IMR-90 (cell line): Measurements from ENCODE around the gene ARHGAP32. TPM values are rescaled to one million over a fixed set of nuclear protein-coding genes. Genes with fewer than 3 reads are reported as not detected.

Source experiments
- ATAC-seq: fragments of 200-7000 bp; cut with Tn5 transposase; 2 replicates; pipeline ENCODE4 v1.9.1; 2020; ENCODE audit warnings: low read depth, mild to moderate bottlenecking, moderate library complexity
- BruUV-seq: library from RNA; stranded (reverse); fragments of 400-500 nt; replicated peaks from 2 replicates; lab custom pipeline; 2021; lab: Mats Ljungman, UMichigan
- CTCF ChIA-PET: fragments of 300-600 bp; formaldehyde crosslinking; extraction: SDS; loops from one replicate; lab custom pipeline; 2021; ENCODE audit warnings: antibody characterized with exemption; lab: Yijun Ruan, JAX
- POLR2A ChIA-PET: fragments of 300-600 bp; sonication (Branson Sonifier 250); formaldehyde crosslinking; loops from one replicate; lab custom pipeline; 2022; ENCODE audit warnings: antibody characterized with exemption; ENCODE audit not compliant: unreplicated experiment; lab: Charles Lee
- DNase-seq: peaks from one replicate; pipeline ENCODE4 v3.0.0; 2013
- H2AFZ ChIP-seq: replicated peaks from 2 replicates; pipeline ENCODE3; 2013; ENCODE audit warnings: low read length, mild to moderate bottlenecking; ENCODE audit not compliant: poor library complexity
- H2AK5ac ChIP-seq: 2 replicates; pipeline ENCODE4 v1.6.1; 2013; ENCODE audit warnings: low read depth, low read length, inconsistent platforms
- H2AK9ac ChIP-seq: replicated peaks from 2 replicates; pipeline ENCODE3; 2013; ENCODE audit warnings: mild to moderate bottlenecking, low read depth, low read length, moderate library complexity; ENCODE audit not compliant: poor library complexity
- H2BK120ac ChIP-seq: 2 replicates; pipeline ENCODE4 v1.6.1; 2013; ENCODE audit warnings: low read depth, low read length, inconsistent platforms
- H2BK15ac ChIP-seq: 3 replicates; pipeline ENCODE4 v1.6.1; 2013; ENCODE audit warnings: low read depth, low read length, inconsistent platforms
- H2BK20ac ChIP-seq: 2 replicates; pipeline ENCODE4 v1.6.1; 2013; ENCODE audit warnings: low read depth, mild to moderate bottlenecking, inconsistent platforms, low read length, moderate library complexity
- H2BK5ac ChIP-seq: 2 replicates; pipeline ENCODE4 v1.6.1; 2013; ENCODE audit warnings: mild to moderate bottlenecking, low read depth, low read length, inconsistent platforms; ENCODE audit not compliant: poor library complexity, severe bottlenecking
- H3K14ac ChIP-seq: replicated peaks from 2 replicates; pipeline ENCODE4 v1.6.1; 2013; ENCODE audit warnings: low read depth, low read length, inconsistent platforms
- H3K18ac ChIP-seq: 2 replicates; pipeline ENCODE4 v1.6.1; 2013; ENCODE audit warnings: low read depth, low read length, control low read depth
- H3K23ac ChIP-seq: 2 replicates; pipeline ENCODE4 v1.6.1; 2013; ENCODE audit warnings: low read depth, low read length, inconsistent platforms
- H3K27ac ChIP-seq: 2 replicates; pipeline ENCODE4 v1.5.1; 2013; ENCODE audit warnings: mild to moderate bottlenecking, control low read depth, low read length; ENCODE audit not compliant: insufficient read depth
- H3K27me3 ChIP-seq: 2 replicates; pipeline ENCODE4 v1.6.1; 2013; ENCODE audit warnings: low read length; ENCODE audit not compliant: control insufficient read depth, insufficient read depth
- H3K36me3 ChIP-seq: 2 replicates; pipeline ENCODE4 v1.6.1; 2013; ENCODE audit warnings: low read length, mixed read lengths; ENCODE audit not compliant: control insufficient read depth, insufficient read depth
- H3K4ac ChIP-seq: 2 replicates; pipeline ENCODE4 v1.6.1; 2013; ENCODE audit warnings: low read depth, low read length, inconsistent platforms
- H3K4me1 ChIP-seq: 2 replicates; pipeline ENCODE4 v1.6.1; 2013; ENCODE audit warnings: low read length, mixed read lengths; ENCODE audit not compliant: control insufficient read depth, insufficient read depth
- H3K4me2 ChIP-seq: 2 replicates; pipeline ENCODE4 v1.6.1; 2013; ENCODE audit warnings: low read depth, mild to moderate bottlenecking, control low read depth, low read length, moderate library complexity
- H3K4me3 ChIP-seq: 2 replicates; pipeline ENCODE4 v1.5.1; 2013; ENCODE audit warnings: low read depth, mild to moderate bottlenecking, control low read depth, low read length, moderate library complexity; ENCODE audit not compliant: insufficient read depth
- H3K56ac ChIP-seq: 2 replicates; pipeline ENCODE4 v1.6.1; 2013; ENCODE audit warnings: low read length, inconsistent platforms; ENCODE audit not compliant: insufficient read depth; ENCODE audit errors: extremely low read depth
- H3K79me1 ChIP-seq, 2 experiments: 2 replicates each; pipeline ENCODE4 v1.6.1; 2013; ENCODE audit warnings: low read length in 2 of 2, inconsistent platforms in 1 of 2, low read depth in 1 of 2
- H3K9ac ChIP-seq: 2 replicates; pipeline ENCODE4 v1.6.1; 2013; ENCODE audit warnings: low read depth, low read length, control low read depth
- H3K9me1 ChIP-seq: 2 replicates; pipeline ENCODE4 v1.6.1; 2013; ENCODE audit warnings: low read length, inconsistent platforms; ENCODE audit not compliant: insufficient read depth
- H3K9me3 ChIP-seq: 2 replicates; pipeline ENCODE4 v1.6.1; 2013; ENCODE audit warnings: low read length; ENCODE audit not compliant: control insufficient read depth, insufficient read depth
- H4K20me1 ChIP-seq: 2 replicates; pipeline ENCODE4 v1.6.1; 2013; ENCODE audit warnings: low read length, inconsistent platforms; ENCODE audit not compliant: insufficient read depth
- H4K5ac ChIP-seq: 2 replicates; pipeline ENCODE4 v1.6.1; 2013; ENCODE audit warnings: mild to moderate bottlenecking, low read depth, low read length, control low read depth
- H4K8ac ChIP-seq, 2 experiments: 2 replicates each; pipeline ENCODE4 v1.6.1; 2013; ENCODE audit warnings: low read depth in 2 of 2, low read length in 2 of 2, control low read depth in 1 of 2, inconsistent platforms in 1 of 2
- H4K91ac ChIP-seq: 2 replicates; pipeline ENCODE4 v1.6.1; 2013; ENCODE audit warnings: low read depth, low read length, inconsistent platforms; ENCODE audit not compliant: insufficient read depth
- BHLHE40 ChIP-seq: fragments of 150-350 bp; IDR thresholded peaks from 2 replicates; pipeline ENCODE4 v1.6.1; 2016; ENCODE audit warnings: mild to moderate bottlenecking, low read depth, low read length
- CEBPB ChIP-seq: IDR thresholded peaks from 2 replicates; pipeline ENCODE4 v1.6.1; 2012; ENCODE audit warnings: low read depth, low read length, improper control_type of control experiment
- CHD1 ChIP-seq: IDR thresholded peaks from 2 replicates; pipeline ENCODE4 v1.6.1; 2012; ENCODE audit warnings: low read depth, low read length, improper control_type of control experiment
- CTCF ChIP-seq: conservative IDR thresholded peaks from 2 replicates; pipeline ENCODE4 v1.5.1; 2012; ENCODE audit warnings: mild to moderate bottlenecking, low read depth, low read length, improper control_type of control experiment
- ELK1 ChIP-seq: fragments of 150-350 bp; IDR thresholded peaks from 2 replicates; pipeline ENCODE4 v1.6.1; 2016; ENCODE audit warnings: low read depth, mild to moderate bottlenecking, low read length, moderate library complexity, borderline replicate concordance
- FOS ChIP-seq: fragments of 150-350 bp; IDR thresholded peaks from 2 replicates; pipeline ENCODE4 v1.6.1; 2016; ENCODE audit warnings: low read depth, low read length
- MAFK ChIP-seq: IDR thresholded peaks from 2 replicates; pipeline ENCODE4 v1.6.1; 2012; ENCODE audit warnings: low read depth, low read length, improper control_type of control experiment
- MAZ ChIP-seq: IDR thresholded peaks from 2 replicates; pipeline ENCODE4 v1.6.1; 2012; ENCODE audit warnings: low read depth, mild to moderate bottlenecking, low read length, improper control_type of control experiment, moderate library complexity, borderline replicate concordance
- MXI1 ChIP-seq: IDR thresholded peaks from 2 replicates; pipeline ENCODE4 v1.6.1; 2012; ENCODE audit warnings: low read depth, mild to moderate bottlenecking, low read length, moderate library complexity, borderline replicate concordance
- NFE2L2 ChIP-seq: fragments of 150-350 bp; IDR thresholded peaks from 2 replicates; pipeline ENCODE4 v1.6.1; 2016; ENCODE audit warnings: low read depth, mild to moderate bottlenecking, low read length
- POLR2A ChIP-seq: IDR thresholded peaks from 2 replicates; pipeline ENCODE4 v1.6.1; 2012; ENCODE audit warnings: mild to moderate bottlenecking, low read depth, low read length
- RAD21 ChIP-seq: IDR thresholded peaks from 2 replicates; pipeline ENCODE4 v1.6.1; 2012; ENCODE audit warnings: low read length, improper control_type of control experiment
- RCOR1 ChIP-seq: IDR thresholded peaks from 2 replicates; pipeline ENCODE4 v1.6.1; 2012; ENCODE audit warnings: mild to moderate bottlenecking, low read length, improper control_type of control experiment; ENCODE audit not compliant: insufficient replicate concordance
- RFX5 ChIP-seq: IDR thresholded peaks from 2 replicates; pipeline ENCODE4 v1.8.0; 2012; ENCODE audit warnings: low read depth, mild to moderate bottlenecking, low read length, moderate library complexity
- SMC3 ChIP-seq: fragments of 150-350 bp; IDR thresholded peaks from 2 replicates; pipeline ENCODE4 v1.6.1; 2016; ENCODE audit warnings: low read depth, mild to moderate bottlenecking, antibody characterized with exemption, low read length, moderate library complexity
- USF2 ChIP-seq: fragments of 150-350 bp; IDR thresholded peaks from 2 replicates; pipeline ENCODE4 v1.6.1; 2017; ENCODE audit warnings: mild to moderate bottlenecking, antibody characterized with exemption, low read length, low read depth
- WGBS, 2 experiments: methylation state at CpG; one replicate each; pipeline versions ENCODE4 v1.1.5 to v1.1.7; 2013; ENCODE audit warnings: missing lambda C conversion rate in 2 of 2; ENCODE audit not compliant: insufficient read length in 1 of 2; ENCODE audit errors: extremely low coverage in 2 of 2; 5-methylcytosine and 5-hydroxymethylcytosine counted together
- dilution Hi-C: fragments of 300-500 bp; cut with HindIII; formaldehyde crosslinking; loops from one replicate; pipeline ENCODE4 v1.14.3; 2018; ENCODE audit warnings: low sequenced_read_pairs; ENCODE audit not compliant: unreplicated experiment
- in situ Hi-C: fragments of 300-500 bp; cut with MboI; formaldehyde crosslinking; loops from 3 replicates; pipeline ENCODE4 v1.14.3; 2019; ENCODE audit warnings: low sequenced_read_pairs, inconsistent platforms, mixed read lengths
- intact Hi-C: fragments of 100-400 bp; cut with micrococcal nuclease; formaldehyde crosslinking; loops from 2 replicates; pipeline ENCODE4 v1.10.0; 2022
- polyA plus RNA-seq, 3 experiments: library from polyadenylated mRNA; depleted of rRNA; stranded (reverse); fragments of >200 nt; gene quantifications; 2 replicates each; pipeline ENCODE4 v1.2.3, GENCODE V29; 2012; ENCODE audit warnings: low replicate concordance in 1 of 3
- total RNA-seq: library from RNA; depleted of rRNA; stranded (reverse); fragments of >200 nt; gene quantifications from 2 replicates; pipeline ENCODE4 v1.2.3, GENCODE V29; 2012

The ARHGAP32 gene
- total and polyA plus RNA-seq, 2 of the 4 experiments (the other 2 are of a cell fraction) = 4.1 to 8.4 TPM

- DNase-seq = no peak
Measured at GRCh38 chr11:128927683-128928336, 264.3 kb downstream of the ARHGAP32 start.

More at GRCh38 chr11:128927683-128928336, 264.3 kb downstream of the ARHGAP32 start:
- H3K4ac ChIP-seq = no peak overlapping the region
- no peak for TF ChIP-seq SMC3
- TF ChIP-seq USF2 = no peak
- TF ChIP-seq FOS = no peak
- no peak for TF ChIP-seq MAZ
- no peak for TF ChIP-seq MXI1
- no peak for TF ChIP-seq RFX5
- TF ChIP-seq ELK1 = no peak
- no peak for TF ChIP-seq CEBPB
- no peak for TF ChIP-seq CHD1
- TF ChIP-seq RAD21 = no peak
- no peak for TF ChIP-seq NFE2L2
- no peak for TF ChIP-seq POLR2A
- no peak for TF ChIP-seq BHLHE40
- TF ChIP-seq CTCF = no peak
- TF ChIP-seq RCOR1 = no peak
- TF ChIP-seq MAFK = no peak
- no peak overlapping the region for H4K91ac ChIP-seq
- POLR2A ChIA-PET = no interaction called here
- no peak overlapping the region for H3K27ac ChIP-seq
- intact Hi-C loops = no loop called here
- no peak overlapping the region for H3K23ac ChIP-seq
- CTCF ChIA-PET = interaction anchor here (0.5 to 1.0 kb wide), 2 partner anchors 22 to 218 kb away, joined by 3 read pairs; no protein-coding TSS in a partner anchor
- no peak overlapping the region for H4K8ac ChIP-seq
- peaks cover 3% of the 10 kb centered on the region; the same call in 1 of the 2 replicates for H3K4me1 ChIP-seq
- H4K5ac ChIP-seq = no peak overlapping the region
- 80% methylated on average over 3 of the region's 12 CpGs; no CpG with 5 or more reads in 1 of the 2 experiments for WGBS, 2 experiments
- no peak overlapping the region for H2AK5ac ChIP-seq
- dilution Hi-C loops = no loop called here
- no peak overlapping the region for H3K4me3 ChIP-seq
- H2AFZ ChIP-seq = no peak overlapping the region
- H2BK20ac ChIP-seq = no peak overlapping the region
- no peaks in the 10 kb centered on the region for H3K79me1 ChIP-seq
- in situ Hi-C loops = no loop called here
- no peak overlapping the region for H2BK5ac ChIP-seq
- no peaks in the 10 kb centered on the region for H4K20me1 ChIP-seq
- H2BK15ac ChIP-seq = no peak overlapping the region
- H3K4me2 ChIP-seq = no peak overlapping the region
- H3K9me1 ChIP-seq = no peaks in the 10 kb centered on the region
- H3K27me3 ChIP-seq = peaks cover 26% of the 10 kb centered on the region
- no peaks in the 10 kb centered on the region for H3K36me3 ChIP-seq
- no peak overlapping the region for H3K14ac ChIP-seq
- ATAC-seq = no peak
- H2BK120ac ChIP-seq = no peak overlapping the region
- no peak overlapping the region for H3K9ac ChIP-seq
- H3K18ac ChIP-seq = no peak overlapping the region
- BruUV-seq = no TSS peak
- no peaks in the 10 kb centered on the region for H3K9me3 ChIP-seq
- no peak overlapping the region for H2AK9ac ChIP-seq
- no peak overlapping the region for H3K56ac ChIP-seq
